ENCODE results near the gene HSPB6.

GRCh38 chr19:35790981-35791813 lies 34.4 kb upstream of the HSPB6 start:
- TF ChIP-seq POLR2AphosphoS5 (IDR thresholded peaks at IDR 0.05; ENCODE audit: low read depth, low read length) (no peak), REST (IDR thresholded peaks at IDR 0.05; ENCODE audit: insufficient read depth in 1 of 2, low read depth in 2 of 2, low read length in 2 of 2) (no peak), SIN3A (IDR thresholded peaks at IDR 0.05; ENCODE audit: borderline replicate concordance, insufficient read depth, low read length) (no peak), TAF1 (IDR thresholded peaks at IDR 0.05; ENCODE audit: borderline replicate concordance, insufficient read depth, low read length) (no peak), FOXP2 (optimal IDR thresholded peaks at IDR 0.05; ENCODE audit: borderline replicate concordance, extremely low read depth, extremely low read length, insufficient read depth) (no peak)
